SK-N-SH (cell line): ENCODE data around the gene CD3G. TPM values are rescaled to one million over a fixed set of nuclear protein-coding genes. Genes with fewer than 3 reads are reported as not detected.

ENCODE experiments used
- CTCF ChIA-PET: fragments of 300-600, 350-600 bp; formaldehyde crosslinking; extraction: SDS; loops from one replicate; lab custom pipeline; 2021; lab: Yijun Ruan, JAX
- POLR2A ChIA-PET: fragments of 350-600 bp; sonication (Branson Sonifier 250); formaldehyde crosslinking; extraction: SDS; loops from one replicate; lab custom pipeline; 2020; ENCODE audit warnings: antibody characterized with exemption, inconsistent platforms; lab: Yijun Ruan, JAX
- DNase-seq: peaks from one replicate; pipeline ENCODE4 v3.0.0; 2012
- H2AFZ ChIP-seq: fragments of 200-600 bp; sonication (generic); 2 replicates; pipeline ENCODE4 v1.8.1; 2016; ENCODE audit warnings: antibody characterized with exemption, mild to moderate bottlenecking, low read depth
- H3F3A ChIP-seq: fragments of 200-600 bp; sonication (generic); replicated peaks from 2 replicates; pipeline ENCODE3; 2016; ENCODE audit warnings: antibody characterized with exemption, mild to moderate bottlenecking; ENCODE audit not compliant: insufficient read depth
- H3K27ac ChIP-seq, 2 experiments: fragments of 200-500 bp in 1 of 2; fragments of 200-600 bp in 1 of 2; sonication (Bioruptor generic) in 1 of 2; sonication (generic), shearing (Covaris generic) in 1 of 2; 2 replicates each; pipeline versions ENCODE4 v1.5.1 to v1.6.1; 2014 to 2016; ENCODE audit warnings: low read depth in 2 of 2, inconsistent platforms in 1 of 2, low read length in 1 of 2, mild to moderate bottlenecking in 1 of 2, mixed read lengths in 1 of 2
- H3K27me3 ChIP-seq: fragments of 200-600 bp; sonication (generic), shearing (Covaris generic); 2 replicates; pipeline ENCODE4 v1.6.1; 2016; ENCODE audit warnings: mixed run types; ENCODE audit not compliant: insufficient read depth
- H3K36me3 ChIP-seq, 2 experiments: fragments of 200-500 bp in 1 of 2; fragments of 200-600 bp in 1 of 2; sonication (Bioruptor generic) in 1 of 2; sonication (generic) in 1 of 2; replicated peaks in 1 of 2; 2 replicates each; pipeline versions ENCODE3 to v1.5.1; 2014 to 2016; ENCODE audit warnings: low read length in 1 of 2, mild to moderate bottlenecking in 1 of 2; ENCODE audit not compliant: insufficient read depth in 2 of 2, control insufficient read depth in 1 of 2
- H3K4me1 ChIP-seq, 2 experiments: fragments of 200-500 bp in 1 of 2; fragments of 200-600 bp in 1 of 2; sonication (Bioruptor generic) in 1 of 2; sonication (generic), shearing (Covaris generic) in 1 of 2; 2 replicates each; pipeline versions ENCODE4 v1.5.1 to v1.6.1; 2014 to 2016; ENCODE audit warnings: low read depth in 1 of 2, low read length in 1 of 2, mixed run types in 1 of 2; ENCODE audit not compliant: insufficient read depth in 2 of 2, control insufficient read depth in 1 of 2
- H3K4me2 ChIP-seq: fragments of 200-600 bp; sonication (generic), shearing (Covaris generic); 2 replicates; pipeline ENCODE4 v1.6.1; 2017; ENCODE audit warnings: mixed run types
- H3K4me3 ChIP-seq, 2 experiments: fragments of 200-500 bp in 1 of 2; fragments of 200-600 bp in 1 of 2; sonication (Bioruptor generic) in 1 of 2; sonication (generic), shearing (Covaris generic) in 1 of 2; 2 replicates each; pipeline versions ENCODE4 v1.5.1 to v1.8.1; 2014 to 2016; ENCODE audit warnings: low read depth in 2 of 2, inconsistent platforms in 1 of 2, low read length in 1 of 2, mild to moderate bottlenecking in 1 of 2, mixed read lengths in 1 of 2, moderate library complexity in 1 of 2
- H3K79me2 ChIP-seq: fragments of 200-600 bp; sonication (generic); 2 replicates; pipeline ENCODE4 v1.8.1; 2017; ENCODE audit warnings: mild to moderate bottlenecking; ENCODE audit not compliant: insufficient read depth
- H3K9ac ChIP-seq: fragments of 200-600 bp; sonication (generic); 2 replicates; pipeline ENCODE4 v1.6.1; 2017; ENCODE audit warnings: mixed run types
- H3K9me2 ChIP-seq: fragments of 200-600 bp; sonication (generic); 2 replicates; pipeline ENCODE4 v1.6.1; 2017; ENCODE audit warnings: mixed run types
- H3K9me3 ChIP-seq: fragments of 200-600 bp; sonication (generic); 2 replicates; pipeline ENCODE4 v1.6.1; 2017; ENCODE audit warnings: mixed run types, mild to moderate bottlenecking, moderate library complexity
- H4K20me1 ChIP-seq: fragments of 200-600 bp; sonication (generic); 2 replicates; pipeline ENCODE4 v1.6.1; 2017; ENCODE audit warnings: mild to moderate bottlenecking, mixed run types; ENCODE audit not compliant: insufficient read depth
- CHD2 ChIP-seq: fragments of 150-350 bp; IDR thresholded peaks from 2 replicates; pipeline ENCODE4 v1.6.1; 2018; ENCODE audit warnings: low read length; ENCODE audit not compliant: partially characterized antibody
- CTCF ChIP-seq: fragments of 200-600 bp; sonication (generic); IDR thresholded peaks from 2 replicates; pipeline ENCODE4 v1.6.1; 2017; ENCODE audit warnings: antibody characterized with exemption, mild to moderate bottlenecking, moderate library complexity
- ELF1 ChIP-seq: IDR thresholded peaks from 2 replicates; pipeline ENCODE4 v1.4.0; 2012
- EP300 ChIP-seq, 2 experiments: IDR thresholded peaks; 2 replicates each; pipeline versions ENCODE4 v1.4.0 to v1.6.1; 2012; ENCODE audit warnings: borderline replicate concordance in 1 of 2, low read depth in 1 of 2, low read length in 1 of 2
- FOXJ3 ChIP-seq: sonication (generic); formaldehyde crosslinking; IDR thresholded peaks from 2 replicates; pipeline ENCODE4 v1.5.1; 2020; ENCODE audit warnings: mild to moderate bottlenecking, missing genetic modification reagents
- FOXM1 ChIP-seq: IDR thresholded peaks from 2 replicates; pipeline ENCODE4 v1.4.0; 2012; ENCODE audit warnings: low read depth, mild to moderate bottlenecking
- GATA2 ChIP-seq: sonication (generic); formaldehyde crosslinking; IDR thresholded peaks from 2 replicates; pipeline ENCODE4 v1.5.0; 2020; ENCODE audit warnings: mild to moderate bottlenecking, missing genetic modification reagents
- IRF3 ChIP-seq: fragments of 150-350 bp; IDR thresholded peaks from 2 replicates; pipeline ENCODE4 v1.6.1; 2016; ENCODE audit warnings: mild to moderate bottlenecking, low read depth, low read length
- REST ChIP-seq: IDR thresholded peaks from 2 replicates; pipeline ENCODE4 v1.6.1; 2012; ENCODE audit warnings: mild to moderate bottlenecking, low read depth, low read length, moderate library complexity
- RFX5 ChIP-seq: IDR thresholded peaks from 2 replicates; pipeline ENCODE4 v1.6.1; 2012; ENCODE audit warnings: mild to moderate bottlenecking, improper control_type of control experiment, low read length
- RXRA ChIP-seq: IDR thresholded peaks from 2 replicates; pipeline ENCODE4 v1.4.0; 2012; ENCODE audit warnings: low read depth, mild to moderate bottlenecking, borderline replicate concordance
- SMC3 ChIP-seq: IDR thresholded peaks from 2 replicates; pipeline ENCODE4 v1.6.1; 2012; ENCODE audit warnings: low read depth, low read length, improper control_type of control experiment
- TAF1 ChIP-seq: IDR thresholded peaks from 2 replicates; pipeline ENCODE4 v1.6.1; 2012; ENCODE audit warnings: low read depth, mild to moderate bottlenecking, low read length, moderate library complexity, borderline replicate concordance
- TCF12 ChIP-seq: IDR thresholded peaks from 2 replicates; pipeline ENCODE4 v1.4.0; 2012
- TEAD4 ChIP-seq: IDR thresholded peaks from 2 replicates; pipeline ENCODE4 v1.4.0; 2012; ENCODE audit warnings: mild to moderate bottlenecking, borderline replicate concordance; ENCODE audit not compliant: insufficient read depth
- USF1 ChIP-seq: IDR thresholded peaks from 2 replicates; pipeline ENCODE4 v1.4.0; 2012; ENCODE audit warnings: low read depth, borderline replicate concordance
- USF2 ChIP-seq: fragments of 150-350 bp; IDR thresholded peaks from 2 replicates; pipeline ENCODE4 v1.6.1; 2017; ENCODE audit warnings: antibody characterized with exemption, low read length, low read depth, borderline replicate concordance
- YY1 ChIP-seq: IDR thresholded peaks from 2 replicates; pipeline ENCODE4 v1.4.0; 2012; ENCODE audit warnings: low read depth, mild to moderate bottlenecking
- ZBTB33 ChIP-seq: IDR thresholded peaks from 2 replicates; pipeline ENCODE4 v1.4.0; 2012; ENCODE audit warnings: low read depth, borderline replicate concordance
- WGBS: methylation state at CpG from one replicate; pipeline ENCODE4 v1.1.6; 2017; ENCODE audit warnings: low lambda C conversion rate; 5-methylcytosine and 5-hydroxymethylcytosine counted together
- polyA plus RNA-seq, 3 experiments: library from polyadenylated mRNA; depleted of rRNA; stranded (reverse); fragments of >200 nt; gene quantifications; 2 replicates each; pipeline ENCODE4 v1.2.3, GENCODE V29; 2012

CD3G gene
- polyA plus RNA-seq, 1 of the 3 experiments (the other 2 are of a cell fraction) = not detected

GRCh38 chr11:118322721-118323120 is 21.4 kb upstream of the CD3G start:
- no peaks in the 10 kb centered on the region for H4K20me1 ChIP-seq
- H3K79me2 ChIP-seq = no peaks in the 10 kb centered on the region
- no peak for DNase-seq
- no peaks in the 10 kb centered on the region for H3K9me3 ChIP-seq
- no peak overlapping the region for H2AFZ ChIP-seq
- H3K27me3 ChIP-seq = peaks cover 29% of the 10 kb centered on the region; the same call in 1 of the 2 replicates
- no peaks in the 10 kb centered on the region for H3K9me2 ChIP-seq
- TF ChIP-seq EP300 (IDR thresholded peaks at IDR 0.05; ENCODE audit: borderline replicate concordance in 1 of 2, low read depth in 1 of 2, low read length in 1 of 2) (no peak), ELF1 (no peak), GATA2 (CRISPR knock-in tag) (no peak), YY1 (no peak), ZBTB33 (no peak), CHD2 (no peak), SMC3 (no peak), IRF3 (no peak), USF1 (no peak), RXRA (no peak), USF2 (no peak), REST (no peak), RFX5 (no peak), FOXM1 (no peak), TCF12 (no peak), TAF1 (no peak), TEAD4 (no peak), CTCF (no peak), FOXJ3 (CRISPR knock-in tag) (no peak)
- 34% methylated on average over 9 of the region's 19 CpGs for WGBS
- no peak overlapping the region for H3K27ac ChIP-seq
- H3F3A ChIP-seq = no peaks in the 10 kb centered on the region
- H3K4me3 ChIP-seq = no peak overlapping the region
- no peak overlapping the region for H3K4me2 ChIP-seq
- H3K4me1 ChIP-seq = no peaks in the 10 kb centered on the region
- CTCF ChIA-PET = interaction anchor here (1.3 kb wide), 1 partner anchor 124 kb away, joined by 3 read pairs; no protein-coding TSS in a partner anchor
- H3K9ac ChIP-seq = no peak overlapping the region
- POLR2A ChIA-PET = no interaction called here
- no peaks in the 10 kb centered on the region for H3K36me3 ChIP-seq
